ENCODE data around the gene EIF3A.

EIF3A gene

DNA sequence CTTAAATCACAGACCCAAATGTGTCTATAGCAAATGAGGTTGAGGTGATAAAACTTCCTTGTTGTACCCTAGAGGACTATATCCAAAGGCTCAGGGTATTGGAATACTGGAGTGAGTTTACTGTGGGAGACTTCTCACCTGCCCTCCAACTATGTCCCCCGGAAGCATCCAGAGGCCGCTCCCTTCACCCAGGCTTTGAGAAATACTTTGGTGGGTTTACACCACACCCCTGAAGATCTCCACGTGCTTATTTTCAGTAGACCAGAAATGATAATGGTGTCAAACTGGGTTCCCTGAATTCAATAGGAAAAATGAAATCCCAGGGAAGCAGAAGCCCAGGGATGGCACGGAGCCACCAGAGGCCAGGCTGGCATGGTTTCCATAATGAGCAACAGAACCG is 82.4 kb downstream of the EIF3A start:
- DNase-seq, result no peak

GRCh38 chr10:118997379-118997778 is 83.2 kb downstream of the EIF3A start:
- DNase-seq, result no peak

GRCh38 chr10:118995739-118996138 is 84.9 kb downstream of the EIF3A start:
- DNase-seq, result no peak

GRCh38 chr10:118994321-118994720 is 86.3 kb downstream of the EIF3A start:
- DNase-seq, result no peak

- DNase-seq, result no peak
Measured at GRCh38 chr10:118993214-118993613, 87.4 kb downstream of the EIF3A start.

GRCh38 chr10:118992496-118992895 is 88.1 kb downstream of the EIF3A start:
- DNase-seq, result no peak

GRCh38 chr10:118990326-118990725 is 90.3 kb downstream of the EIF3A start:
- DNase-seq, result peak; percentile 80

GRCh38 chr10:118986815-118987790 is 93.5 kb downstream of the EIF3A start:
- no peak for DNase-seq

DNA sequence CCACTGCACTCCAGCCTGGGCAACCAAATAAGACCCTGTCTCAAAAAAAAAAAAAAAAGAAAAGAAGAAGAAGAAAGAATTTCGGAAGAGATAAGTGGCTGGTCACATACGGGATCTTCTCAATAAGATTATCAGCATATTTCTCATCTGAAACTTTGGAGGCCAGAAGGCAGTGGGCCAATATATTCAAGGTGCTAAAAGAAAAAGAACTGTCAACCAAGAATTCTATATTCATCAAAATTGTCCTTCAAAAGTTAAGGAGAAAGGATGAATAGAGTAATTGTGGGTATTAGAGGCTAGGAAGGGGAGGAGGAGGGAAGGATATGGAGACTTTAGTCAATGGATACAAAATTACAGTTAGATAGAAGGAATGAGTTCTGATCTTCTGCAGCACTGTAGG is 95.0 kb downstream of the EIF3A start:
- DNase-seq, result no peak
